ENCODE data around the gene DIS3L2.

DNA sequence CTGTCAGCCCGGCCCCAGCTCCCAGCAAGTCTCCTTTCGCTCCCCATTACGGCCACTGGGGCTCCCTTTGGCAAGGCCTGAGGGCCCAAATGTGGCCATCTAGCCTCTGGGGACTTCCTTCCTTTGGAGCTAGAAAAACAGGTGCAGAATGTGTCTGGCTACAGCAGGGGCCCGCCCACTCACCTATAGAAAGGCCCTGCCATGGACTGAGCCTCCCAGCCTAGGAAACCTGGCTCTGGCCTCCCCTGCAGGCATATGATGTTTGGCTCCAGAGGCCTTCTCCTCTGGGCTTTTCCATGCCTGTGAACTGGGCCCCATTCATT is 361.8 kb downstream of the DIS3L2 start:
- TF ChIP-seq, protein P1, sequence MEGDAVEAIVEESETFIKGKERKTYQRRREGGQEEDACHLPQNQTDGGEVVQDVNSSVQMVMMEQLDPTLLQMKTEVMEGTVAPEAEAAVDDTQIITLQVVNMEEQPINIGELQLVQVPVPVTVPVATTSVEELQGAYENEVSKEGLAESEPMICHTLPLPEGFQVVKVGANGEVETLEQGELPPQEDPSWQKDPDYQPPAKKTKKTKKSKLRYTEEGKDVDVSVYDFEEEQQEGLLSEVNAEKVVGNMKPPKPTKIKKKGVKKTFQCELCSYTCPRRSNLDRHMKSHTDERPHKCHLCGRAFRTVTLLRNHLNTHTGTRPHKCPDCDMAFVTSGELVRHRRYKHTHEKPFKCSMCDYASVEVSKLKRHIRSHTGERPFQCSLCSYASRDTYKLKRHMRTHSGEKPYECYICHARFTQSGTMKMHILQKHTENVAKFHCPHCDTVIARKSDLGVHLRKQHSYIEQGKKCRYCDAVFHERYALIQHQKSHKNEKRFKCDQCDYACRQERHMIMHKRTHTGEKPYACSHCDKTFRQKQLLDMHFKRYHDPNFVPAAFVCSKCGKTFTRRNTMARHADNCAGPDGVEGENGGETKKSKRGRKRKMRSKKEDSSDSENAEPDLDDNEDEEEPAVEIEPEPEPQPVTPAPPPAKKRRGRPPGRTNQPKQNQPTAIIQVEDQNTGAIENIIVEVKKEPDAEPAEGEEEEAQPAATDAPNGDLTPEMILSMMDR (IDR thresholded peaks at IDR 0.05; ENCODE audit: low read length), result no peak
- no peak for TF ChIP-seq EZH2 (IDR thresholded peaks at IDR 0.05; ENCODE audit: borderline replicate concordance, low read length)

Data from OCI-LY1 (cell line).